ENCODE data around the gene MOGAT2.

Gene MOGAT2

GRCh38 chr11:75759832-75760231 is 42.2 kb downstream of the MOGAT2 start:
- DNase-seq (ENCODE audit: low read depth): no peak

DNA sequence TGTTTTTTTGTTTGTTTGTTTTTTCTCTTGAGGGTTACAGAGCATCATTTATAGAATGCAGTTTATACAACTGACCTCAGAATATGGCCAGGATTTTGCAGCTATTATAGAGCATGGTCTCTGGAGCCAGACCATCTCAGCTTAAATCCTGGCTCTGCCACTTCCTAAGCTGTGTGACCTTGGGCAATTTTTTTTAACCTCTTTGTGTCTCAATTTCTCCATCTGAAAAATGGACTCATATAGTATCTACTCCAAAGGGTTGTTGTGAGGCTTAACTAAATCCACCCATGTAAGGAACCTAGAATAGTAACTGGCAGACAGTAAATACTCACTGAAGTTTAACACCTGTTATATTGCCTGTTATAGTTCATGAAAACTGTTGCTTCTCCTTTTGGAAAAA is 42.6 kb downstream of the MOGAT2 start:
- DNase-seq (ENCODE audit: low read depth): no peak

DNA sequence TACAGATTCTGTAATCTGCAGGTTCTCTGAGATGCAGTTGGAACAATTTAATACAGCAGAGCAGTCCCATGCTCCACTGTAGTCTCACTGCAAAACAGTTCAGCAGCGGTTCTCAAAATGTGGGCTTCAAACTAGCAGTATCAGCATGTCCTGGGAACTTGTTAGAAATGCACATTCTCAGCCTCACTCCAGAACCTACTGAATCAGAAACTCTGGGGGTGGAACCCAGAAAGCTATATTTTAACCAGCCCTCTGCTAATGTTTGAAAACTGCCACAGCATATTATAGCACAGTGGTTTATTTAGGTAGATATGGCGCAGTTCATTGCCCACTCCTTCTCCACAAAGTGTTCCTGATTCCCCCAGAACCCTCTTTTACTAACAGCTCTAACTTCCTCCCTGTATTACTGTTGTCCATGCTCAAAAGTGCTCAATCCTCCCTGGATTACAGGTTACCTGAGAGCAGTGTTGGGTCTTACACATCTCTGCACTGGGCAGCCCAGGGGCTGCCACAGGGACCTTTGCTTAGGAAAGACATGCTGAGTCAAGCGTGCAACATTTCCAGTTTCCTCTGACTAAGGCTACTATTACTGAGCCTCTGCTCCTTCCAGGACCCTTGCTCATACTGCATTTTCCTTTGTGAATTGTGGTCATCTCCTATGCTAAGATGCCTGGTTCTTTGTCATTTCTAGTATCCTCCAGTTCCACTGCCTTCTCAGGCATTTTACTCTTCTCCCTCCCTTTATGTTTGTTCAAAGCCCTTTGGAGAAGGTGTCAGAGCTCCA is 43.3 kb downstream of the MOGAT2 start:
- DNase-seq (ENCODE audit: low read depth): peak; percentile 31

DNA sequence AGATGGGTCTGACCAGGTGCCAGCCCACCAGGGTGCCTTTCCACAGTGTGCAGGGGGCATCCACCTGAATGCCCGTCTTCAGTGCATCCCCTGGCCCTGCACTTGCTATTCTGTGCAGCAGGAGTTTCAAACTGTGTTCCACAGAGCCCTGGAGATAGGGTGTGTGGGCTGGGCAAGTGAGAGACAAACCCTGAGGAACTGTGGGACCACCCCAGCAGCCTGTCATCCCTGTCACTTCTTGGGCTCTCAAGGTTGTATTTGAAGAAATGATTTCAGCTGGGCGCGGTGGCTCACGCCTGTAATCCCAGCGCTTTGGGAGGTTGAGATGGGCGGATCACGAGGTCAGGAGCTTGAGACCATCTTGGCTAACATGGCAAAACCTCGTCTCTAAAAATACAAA is 44.5 kb downstream of the MOGAT2 start:
- DNase-seq (ENCODE audit: low read depth): no peak

DNA sequence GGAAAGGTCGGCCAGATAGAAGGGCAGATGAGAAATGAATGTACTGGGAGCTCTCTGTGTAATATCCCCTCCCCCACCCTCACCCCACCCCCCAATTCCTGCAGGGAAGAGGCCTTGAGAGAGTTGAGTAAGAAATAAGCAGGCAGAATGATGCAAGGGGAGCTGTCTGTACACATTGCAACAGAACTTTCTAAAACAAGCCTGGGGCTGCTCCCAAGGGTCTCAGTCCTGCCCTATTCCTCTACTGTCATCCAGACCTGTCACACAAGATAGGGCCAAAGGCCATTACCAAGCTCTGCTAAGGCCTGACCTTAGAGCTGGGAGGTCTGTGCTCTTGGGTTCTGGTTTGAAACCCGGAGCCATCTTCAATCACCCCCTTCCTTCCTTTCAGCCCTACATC is 45.2 kb downstream of the MOGAT2 start:
- DNase-seq (ENCODE audit: low read depth): peak; percentile 67

- no peak for DNase-seq (ENCODE audit: low read depth)
Measured at GRCh38 chr11:75763846-75764245, 46.2 kb downstream of the MOGAT2 start.

DNA sequence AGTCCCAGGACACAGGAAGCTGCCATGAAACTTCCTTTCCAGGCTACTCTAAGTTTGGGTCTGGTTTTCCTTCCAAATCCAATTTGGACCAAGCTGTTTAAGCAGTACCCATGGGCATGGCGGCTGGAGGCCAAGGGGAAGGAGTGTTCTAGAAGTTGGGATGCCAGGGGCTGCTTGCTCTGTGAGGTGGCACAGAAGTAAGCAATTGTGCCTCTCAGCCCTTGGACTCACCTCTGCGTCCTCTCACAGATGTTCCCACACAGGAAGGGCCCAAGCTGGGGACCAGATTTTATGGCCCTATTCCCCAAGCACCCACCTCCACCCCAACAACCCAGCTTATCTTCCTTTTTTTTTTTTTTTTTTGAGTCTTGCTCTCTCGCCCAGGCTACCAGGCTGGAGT is 47.5 kb downstream of the MOGAT2 start:
- no peak for DNase-seq (ENCODE audit: low read depth)

GRCh38 chr11:75766443-75767227 is 49.0 kb downstream of the MOGAT2 start:
- no peak for DNase-seq (ENCODE audit: low read depth)

- no peak for DNase-seq (ENCODE audit: low read depth)
Measured at GRCh38 chr11:75767228-75767572, 49.6 kb downstream of the MOGAT2 start.

DNA sequence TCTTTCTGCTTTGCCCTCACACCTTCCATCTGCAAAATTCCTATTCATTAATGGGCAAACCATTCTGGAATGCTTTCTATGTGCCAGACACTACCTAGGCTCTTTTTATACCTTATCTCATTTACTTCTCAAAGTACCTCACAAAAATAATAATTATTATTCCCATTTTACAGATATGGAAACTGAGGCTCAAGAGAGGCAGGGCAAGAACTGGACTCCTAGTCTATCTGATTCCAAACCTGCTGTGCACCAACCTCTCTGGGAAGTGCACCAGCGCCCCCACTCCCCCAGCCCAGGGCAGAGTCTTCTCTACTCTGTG is 50.1 kb downstream of the MOGAT2 start:
- no peak for DNase-seq (ENCODE audit: low read depth)

- peak; percentile 8 for DNase-seq (ENCODE audit: low read depth)
Measured at GRCh38 chr11:75768112-75768908, 50.7 kb downstream of the MOGAT2 start, which contains the start of gene DGAT2. TSS of gene DGAT2 (plus strand) at chr11:75768778. CDS start at chr11:75768992, 214 bp downstream.

- no peak for DNase-seq (ENCODE audit: low read depth)
Measured at GRCh38 chr11:75768909-75769771, 51.5 kb downstream of the MOGAT2 start.

DNA sequence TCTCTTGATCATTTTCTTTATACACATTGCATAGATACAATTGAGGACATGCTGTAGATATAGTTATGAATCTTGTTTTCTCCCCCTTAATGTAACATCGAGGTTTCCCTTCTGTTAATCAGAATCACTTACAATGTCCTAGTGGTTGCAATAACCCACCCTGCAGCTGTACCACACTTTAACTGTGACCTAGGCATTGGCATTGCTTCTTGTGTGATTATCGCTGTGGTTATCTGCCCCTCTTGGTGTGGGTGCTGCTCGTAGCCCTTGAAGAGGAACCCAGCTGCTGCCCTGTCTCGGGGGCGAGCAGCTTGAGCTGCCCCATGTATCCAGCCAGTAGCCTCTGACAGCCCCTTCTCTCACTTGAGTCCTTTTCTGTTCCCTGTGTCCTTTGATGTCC is 52.5 kb downstream of the MOGAT2 start:
- DNase-seq (ENCODE audit: low read depth): no peak

DNA sequence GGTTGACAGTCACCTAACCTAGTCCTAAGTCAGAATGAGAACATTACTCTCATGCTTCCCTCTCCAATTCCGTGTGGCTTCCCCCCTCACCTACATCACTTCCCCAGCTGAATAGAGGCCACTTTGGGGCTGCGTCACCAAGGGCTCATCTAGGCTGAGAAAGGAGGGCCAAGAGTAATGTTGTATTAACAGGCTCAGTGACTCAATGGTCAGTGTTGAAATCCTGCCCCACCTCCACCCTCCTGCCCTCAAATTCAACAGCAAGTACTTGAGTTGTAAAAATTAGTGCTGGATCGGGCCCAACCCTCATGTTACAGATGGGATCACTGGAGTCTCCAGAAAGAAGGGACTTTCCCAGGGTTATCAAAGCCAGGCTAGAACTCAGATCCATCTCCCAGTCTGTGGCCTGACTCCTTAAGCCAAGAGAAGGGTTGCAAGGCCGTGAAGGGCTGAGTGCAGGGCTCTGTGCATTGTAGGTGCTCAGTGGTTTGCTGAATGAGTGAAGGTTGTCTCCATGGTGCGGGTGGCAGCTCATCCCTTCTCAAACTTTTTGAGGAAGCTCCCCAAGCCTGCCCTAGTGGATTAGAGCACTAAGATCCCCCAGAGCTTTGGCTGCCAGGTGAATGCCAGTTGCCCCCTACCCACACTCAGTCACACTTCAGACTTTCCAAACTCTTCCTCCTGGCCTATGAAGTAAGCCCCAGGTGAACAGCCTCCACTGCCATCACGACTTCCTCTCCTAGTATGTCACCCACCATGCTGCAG is 54.2 kb downstream of the MOGAT2 start:
- DNase-seq (ENCODE audit: low read depth): peak; percentile 29

- no peak for DNase-seq (ENCODE audit: low read depth)
Measured at GRCh38 chr11:75773595-75774353, 56.1 kb downstream of the MOGAT2 start.

GRCh38 chr11:75775056-75775455 is 57.4 kb downstream of the MOGAT2 start:
- DNase-seq (ENCODE audit: low read depth): no peak

DNA sequence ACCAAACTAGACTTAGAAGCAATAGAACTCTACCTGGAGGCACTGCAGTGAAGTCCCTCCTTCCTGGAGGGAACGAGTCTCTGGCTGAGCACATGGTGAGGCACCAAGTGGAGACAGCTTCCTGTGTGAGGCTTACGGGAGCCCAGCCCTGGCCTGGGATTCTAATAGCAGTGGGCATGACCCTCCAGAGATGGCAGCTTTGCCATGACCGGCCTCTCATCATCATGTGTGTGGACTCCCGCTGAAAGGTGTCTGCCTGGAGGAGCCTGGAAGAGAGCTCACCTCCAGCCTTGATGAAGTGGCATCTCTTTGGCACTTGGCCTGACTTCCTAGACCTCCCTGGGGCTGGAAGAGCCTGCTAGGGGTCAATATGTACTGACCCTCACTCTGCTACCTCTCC is 58.9 kb downstream of the MOGAT2 start:
- no peak for DNase-seq (ENCODE audit: low read depth)

DNA sequence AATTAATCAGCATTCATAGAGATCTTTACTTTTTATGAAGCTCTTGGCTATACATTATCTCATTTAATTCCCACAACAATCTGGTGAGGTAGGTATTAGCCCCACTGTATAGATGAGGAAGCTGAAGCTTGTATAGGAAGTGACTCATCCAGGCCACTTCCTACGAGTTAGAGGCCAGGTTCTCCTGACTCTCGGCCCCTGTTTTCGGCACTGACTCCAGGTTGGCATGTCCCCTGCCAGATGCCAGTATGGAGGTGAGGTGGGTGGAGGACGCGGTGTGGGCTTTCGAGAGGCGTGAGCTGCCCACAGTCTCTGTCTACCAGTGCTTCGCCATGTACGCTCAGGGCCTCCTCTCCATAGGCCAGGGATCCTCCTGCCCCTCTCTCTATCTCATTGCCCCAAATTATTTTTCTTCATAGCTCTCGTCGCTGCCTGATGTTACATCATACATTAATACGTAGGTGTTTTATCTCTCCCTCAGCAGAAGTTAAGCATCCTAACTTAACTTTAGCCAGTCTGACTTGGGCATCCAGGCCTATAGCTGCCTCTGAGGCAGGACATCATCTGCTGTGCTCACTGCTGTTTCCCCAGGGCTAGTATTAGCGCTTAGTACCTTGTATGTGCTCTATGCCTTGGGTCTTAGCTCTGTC is 59.9 kb downstream of the MOGAT2 start:
- no peak for DNase-seq (ENCODE audit: low read depth)

GRCh38 chr11:75778962-75779361 is 61.3 kb downstream of the MOGAT2 start:
- DNase-seq (ENCODE audit: low read depth): no peak

DNA sequence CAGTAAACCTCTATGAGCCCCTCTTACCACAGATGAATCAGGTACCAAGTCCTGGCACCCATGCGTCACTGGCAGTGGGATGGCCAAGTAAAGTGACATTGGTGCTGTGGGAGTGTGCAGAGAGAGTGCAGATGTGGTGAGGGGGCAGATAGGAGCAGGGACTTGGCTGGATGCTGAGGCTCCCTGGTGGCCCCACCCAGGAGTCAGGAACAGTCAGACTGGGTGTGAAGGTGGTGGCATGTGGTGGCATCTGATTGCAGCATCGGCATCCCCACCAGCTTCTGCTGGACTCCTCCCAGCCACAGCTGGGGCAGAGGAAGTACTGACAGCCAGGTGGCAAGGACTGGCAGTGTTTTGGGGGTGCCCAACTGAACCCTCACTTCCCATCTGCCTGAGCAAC is 62.3 kb downstream of the MOGAT2 start:
- DNase-seq (ENCODE audit: low read depth): no peak
